ENCODE data around the gene HOXA2. TPM values are rescaled to one million over a fixed set of nuclear protein-coding genes. Genes with fewer than 3 reads are reported as not detected.

HOXA2 gene
- total RNA-seq, 1 experiment from 2014 or later = not detected

- H3K36me3 ChIP-seq (ENCODE audit: insufficient read depth, low read length, poor library complexity, severe bottlenecking) = no peaks in the 10 kb centered on the region
- no peaks in the 10 kb centered on the region for H3K9me3 ChIP-seq (ENCODE audit: low read depth, low read length, poor library complexity, severe bottlenecking)
- no TSS peak for BruUV-seq (replicated peaks)
- TF ChIP-seq CTCF (conservative IDR thresholded peaks at IDR 0.05; ENCODE audit: low read depth, low read length) (no peak), EZH2 (IDR thresholded peaks at IDR 0.05; ENCODE audit: borderline replicate concordance, low read depth, low read length, poor library complexity, severe bottlenecking) (no peak)
- H3K4me1 ChIP-seq (ENCODE audit: insufficient read depth, low read length, poor library complexity, severe bottlenecking) = no peaks in the 10 kb centered on the region
- POLR2A ChIA-PET (ENCODE audit: low non-redundant PET) = no interaction called here
- no peak overlapping the region for H3K27ac ChIP-seq (ENCODE audit: low read depth, low read length, poor library complexity, severe bottlenecking)
- CTCF ChIA-PET = no interaction called here
- intact Hi-C loops (cut with micrococcal nuclease; ENCODE audit: unreplicated experiment) = no loop called here
- H3K27me3 ChIP-seq (replicated peaks; ENCODE audit: insufficient read depth, low read depth, low read length, poor library complexity) = peaks cover 35% of the 10 kb centered on the region
- no peak overlapping the region for H3K4me3 ChIP-seq (ENCODE audit: low read depth, low read length, poor library complexity, severe bottlenecking)
- no peak for DNase-seq (ENCODE audit: low spot score)
These were observed 23.1 kb downstream of the HOXA2 start for GRCh38 chr7:27079234-27079975.

- POLR2A ChIA-PET (ENCODE audit: low non-redundant PET) = no interaction called here
- TF ChIP-seq CTCF (conservative IDR thresholded peaks at IDR 0.05; ENCODE audit: low read depth, low read length) (no peak), EZH2 (IDR thresholded peaks at IDR 0.05; ENCODE audit: borderline replicate concordance, low read depth, low read length, poor library complexity, severe bottlenecking) (no peak)
- Histone ChIP-seq H3K9me3 (ENCODE audit: low read depth, low read length, poor library complexity, severe bottlenecking) (no peaks in the 10 kb centered on the region), H3K27me3 (replicated peaks; ENCODE audit: insufficient read depth, low read depth, low read length, poor library complexity) (peaks cover 29% of the 10 kb centered on the region), H3K4me3 (ENCODE audit: low read depth, low read length, poor library complexity, severe bottlenecking) (no peak overlapping the region), H3K4me1 (ENCODE audit: insufficient read depth, low read length, poor library complexity, severe bottlenecking) (no peaks in the 10 kb centered on the region), H3K27ac (ENCODE audit: low read depth, low read length, poor library complexity, severe bottlenecking) (no peak overlapping the region), H3K36me3 (ENCODE audit: insufficient read depth, low read length, poor library complexity, severe bottlenecking) (no peaks in the 10 kb centered on the region)
- no TSS peak for BruUV-seq (replicated peaks)
- intact Hi-C loops (cut with micrococcal nuclease; ENCODE audit: unreplicated experiment) = no loop called here
- CTCF ChIA-PET = no interaction called here
- DNase-seq (ENCODE audit: low spot score) = no peak
These were observed 23.8 kb downstream of the HOXA2 start for GRCh38 chr7:27078616-27079233.

GRCh38 chr7:27073076-27073475 is 29.4 kb downstream of the HOXA2 start:
- no TSS peak for BruUV-seq (replicated peaks)
- intact Hi-C loops (cut with micrococcal nuclease; ENCODE audit: unreplicated experiment) = no loop called here
- Histone ChIP-seq H3K27ac (ENCODE audit: low read depth, low read length, poor library complexity, severe bottlenecking) (no peak overlapping the region), H3K36me3 (ENCODE audit: insufficient read depth, low read length, poor library complexity, severe bottlenecking) (no peaks in the 10 kb centered on the region), H3K4me3 (ENCODE audit: low read depth, low read length, poor library complexity, severe bottlenecking) (no peak overlapping the region), H3K27me3 (replicated peaks; ENCODE audit: insufficient read depth, low read depth, low read length, poor library complexity) (no peaks in the 10 kb centered on the region), H3K9me3 (ENCODE audit: low read depth, low read length, poor library complexity, severe bottlenecking) (no peaks in the 10 kb centered on the region), H3K4me1 (ENCODE audit: insufficient read depth, low read length, poor library complexity, severe bottlenecking) (no peaks in the 10 kb centered on the region)
- CTCF ChIA-PET = no interaction called here
- no peak for DNase-seq (ENCODE audit: low spot score)
- TF ChIP-seq CTCF (conservative IDR thresholded peaks at IDR 0.05; ENCODE audit: low read depth, low read length) = no peak
- TF ChIP-seq EZH2 (IDR thresholded peaks at IDR 0.05; ENCODE audit: borderline replicate concordance, low read depth, low read length, poor library complexity, severe bottlenecking) = no peak
- POLR2A ChIA-PET (ENCODE audit: low non-redundant PET) = no interaction called here
